Stimulated activated CD8-positive, alpha-beta memory T cell treated with anti-CD3 and anti-CD28 coated beads, Interleukin-4, amount 100 ng/mL, for 48 hours (primary cell): Measurements from ENCODE around the gene NT5DC3.
"Not testable (repeated sequence)": the region's sequence is repeated elsewhere in the genome, so short reads cannot be mapped to it uniquely, and the experiment has no call there.

ENCODE experiments used
- DNase-seq: peaks from one replicate; pipeline ENCODE4 v3.0.0-alpha.2; 2020

The NT5DC3 gene

GRCh38 chr12:103855036-103855712 is 14.1 kb upstream of the NT5DC3 start:
- DNase-seq, result no peak

GRCh38 chr12:103854372-103854973 is 13.4 kb upstream of the NT5DC3 start:
- DNase-seq, result no peak

DNA sequence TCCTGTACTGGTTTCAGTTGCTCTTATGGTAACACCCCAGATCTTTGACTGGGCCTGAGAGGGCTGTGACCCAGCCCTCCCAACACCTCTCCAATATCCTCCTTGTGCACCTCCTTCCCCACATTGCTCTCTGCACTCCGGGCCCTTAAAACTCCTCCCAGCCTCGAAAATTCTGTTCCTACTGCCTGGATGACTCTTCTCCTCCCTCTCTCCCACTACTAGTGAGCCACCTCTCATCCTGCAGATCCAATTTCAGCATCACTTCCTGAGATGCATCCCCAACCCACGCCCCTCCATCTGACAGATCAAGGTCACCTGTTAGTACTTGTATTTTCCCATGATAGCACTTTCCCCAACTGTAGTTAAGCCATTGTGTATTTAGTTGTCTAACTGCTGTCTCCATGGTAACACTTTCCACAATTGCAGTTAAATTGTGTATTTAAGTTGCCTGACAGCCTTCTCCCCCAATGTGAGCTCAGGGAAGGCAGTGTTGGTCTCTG is 11.5 kb upstream of the NT5DC3 start:
- DNase-seq, result no peak

DNA sequence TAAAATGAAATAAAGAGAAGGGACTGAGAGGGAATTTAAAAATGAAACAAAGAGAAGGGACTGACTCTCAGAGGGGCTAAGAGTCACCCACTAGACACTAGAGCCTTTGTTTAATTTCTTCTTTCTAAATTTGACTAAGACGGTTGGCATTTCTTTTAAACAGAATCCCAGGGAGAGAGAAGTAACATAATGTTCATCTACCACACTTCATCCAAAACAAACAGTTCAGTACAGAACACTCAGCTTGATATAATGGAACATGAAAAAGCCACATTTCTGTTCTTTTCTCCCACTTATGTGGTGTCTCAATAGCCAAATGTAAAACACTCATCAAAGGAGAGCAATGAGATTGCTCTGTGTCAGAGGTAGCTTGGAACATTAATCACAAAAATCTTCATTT is 10.1 kb upstream of the NT5DC3 start:
- no peak for DNase-seq

GRCh38 chr12:103850429-103850828 is 9.4 kb upstream of the NT5DC3 start:
- no peak for DNase-seq

DNA sequence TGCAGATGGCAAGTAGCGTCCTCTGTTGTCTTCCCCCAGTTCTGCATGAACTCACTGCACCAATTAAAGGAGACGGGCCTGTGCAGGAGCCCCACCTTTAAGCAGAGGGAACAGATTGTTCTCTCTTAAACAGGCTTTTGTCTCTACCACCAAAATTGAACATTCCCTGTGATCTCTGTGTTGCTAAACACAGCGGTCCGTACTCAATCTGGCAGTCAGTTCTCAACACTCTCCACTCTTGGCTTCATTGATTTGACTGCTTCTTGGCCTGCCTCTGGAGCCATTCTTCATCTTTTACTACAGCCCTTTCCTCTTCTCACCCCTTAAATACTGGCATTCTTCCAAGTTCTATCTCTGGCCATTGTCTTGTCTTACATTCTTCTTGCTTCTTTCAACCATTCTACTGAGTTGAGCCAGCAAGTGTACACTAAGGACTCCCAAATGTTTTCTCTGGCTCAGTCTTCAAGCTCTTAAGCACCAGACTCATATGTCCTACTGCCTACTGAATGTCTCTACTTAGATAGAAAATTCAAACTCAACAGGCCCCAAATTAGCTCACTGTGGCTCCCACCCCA is 8.0 kb upstream of the NT5DC3 start:
- no peak for DNase-seq

DNA sequence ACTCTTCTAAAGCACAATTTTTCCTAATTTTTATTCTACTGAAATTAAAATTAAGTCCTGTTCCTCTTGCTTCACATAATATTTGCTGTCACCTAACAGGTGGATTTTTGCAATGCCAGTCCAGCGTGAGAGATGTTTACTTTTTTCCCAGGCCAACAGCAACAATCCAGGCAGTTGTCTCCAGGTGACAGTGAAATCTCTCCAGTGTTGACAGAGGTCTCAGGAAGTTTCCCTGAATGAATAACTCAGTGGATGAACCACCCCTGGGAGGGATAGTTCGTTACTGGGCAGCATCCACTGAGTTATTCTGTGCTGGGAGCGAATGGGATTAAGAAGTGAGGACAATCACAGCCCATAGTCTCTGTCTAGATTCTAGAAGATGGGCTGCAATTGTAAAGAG is 7.1 kb upstream of the NT5DC3 start:
- no peak for DNase-seq

DNA sequence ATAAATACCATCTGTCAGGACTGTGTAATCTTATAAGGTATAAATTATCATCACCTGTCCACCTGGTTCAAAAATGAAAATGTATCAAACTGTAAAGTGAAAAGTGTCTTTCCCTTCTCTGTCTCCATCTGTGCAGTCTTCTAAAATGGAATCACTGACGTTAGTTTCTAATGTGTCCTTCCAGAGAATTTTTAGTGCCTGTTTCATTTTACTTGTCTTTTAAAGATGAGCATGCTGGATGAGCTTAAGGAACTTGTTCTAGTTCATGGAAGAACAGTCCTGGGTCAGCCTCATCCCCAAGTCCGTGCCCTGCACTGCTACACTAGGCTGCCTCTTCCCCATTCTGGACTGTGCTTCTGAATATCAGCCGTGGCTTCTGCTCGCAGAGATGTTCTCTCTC is 5.4 kb upstream of the NT5DC3 start:
- DNase-seq, result no peak

- DNase-seq, result no peak
Measured at GRCh38 chr12:103844305-103844704, 3.3 kb upstream of the NT5DC3 start.

GRCh38 chr12:103841690-103842584 is 903 bp upstream of the NT5DC3 start:
- peak; percentile 64 for DNase-seq

DNA sequence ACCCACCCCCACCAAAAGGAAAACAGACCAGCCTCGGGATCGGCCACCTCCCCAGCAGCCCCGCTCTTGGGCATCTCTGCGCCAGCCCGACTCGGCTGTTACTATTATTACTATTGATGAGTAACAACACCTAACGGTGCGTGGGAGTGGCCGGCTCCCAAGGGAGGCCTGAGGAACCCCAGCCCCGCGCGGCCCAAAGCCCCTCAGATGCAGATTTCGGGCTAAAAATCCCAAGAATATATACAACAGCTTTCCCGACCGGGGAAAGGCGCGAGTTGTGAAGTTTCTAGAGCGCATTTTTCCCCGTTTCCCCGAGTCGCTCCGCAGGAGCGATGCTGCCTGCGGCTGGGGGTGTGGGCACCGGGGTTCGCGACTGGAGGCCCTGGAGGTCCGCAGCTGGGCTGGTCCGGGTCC is 565 bp downstream of the NT5DC3 start:
- peak; percentile 56 for DNase-seq

- no peak for DNase-seq
Measured at GRCh38 chr12:103839609-103840461, 1.2 kb downstream of the NT5DC3 start.

DNA sequence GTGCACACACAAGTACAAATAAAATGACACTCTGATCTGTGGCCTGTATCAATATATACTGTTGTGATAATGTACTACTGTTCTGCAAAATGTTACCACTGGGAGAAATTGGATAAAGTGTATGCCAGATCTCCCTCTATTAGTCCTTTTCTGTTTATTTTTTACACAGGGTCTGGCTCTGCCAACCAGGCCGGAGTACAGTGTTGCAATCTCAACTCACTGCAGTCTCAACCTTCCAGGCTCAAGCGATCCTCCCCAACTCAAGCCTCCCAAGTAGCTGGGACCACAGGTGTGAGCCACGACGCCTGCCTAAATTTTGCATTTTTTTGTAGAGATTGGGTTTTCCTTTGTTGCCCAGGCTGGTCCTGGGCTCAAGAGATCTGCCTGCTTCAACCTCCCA is 1.9 kb downstream of the NT5DC3 start:
- DNase-seq, result no peak

- no peak for DNase-seq
Measured at GRCh38 chr12:103838254-103838914, 2.6 kb downstream of the NT5DC3 start.

- DNase-seq, result no peak
Measured at GRCh38 chr12:103836345-103836744, 4.7 kb downstream of the NT5DC3 start.

GRCh38 chr12:103835747-103836335 is 5.2 kb downstream of the NT5DC3 start:
- not testable (repeated sequence) for DNase-seq

- no peak for DNase-seq
Measured at GRCh38 chr12:103834942-103835341, 6.1 kb downstream of the NT5DC3 start.

DNA sequence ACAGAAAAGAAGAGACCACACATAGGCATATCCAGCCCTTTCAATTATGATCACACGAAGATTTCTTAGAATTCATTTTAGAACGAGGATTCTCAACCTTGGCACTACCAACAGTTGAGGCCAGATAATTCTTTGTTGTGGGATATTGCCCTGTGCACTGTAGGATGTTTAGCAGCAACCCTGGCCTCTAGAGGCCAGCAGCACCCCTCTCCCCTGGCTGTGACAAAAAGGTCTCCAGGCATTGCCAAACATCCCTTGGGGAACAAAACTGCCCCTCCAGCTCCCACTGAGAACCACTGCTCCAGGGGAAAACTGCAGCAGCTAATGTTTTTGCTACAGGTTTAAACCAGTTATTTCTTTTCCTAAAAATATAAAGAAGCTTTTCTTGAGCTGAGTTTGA is 7.1 kb downstream of the NT5DC3 start:
- no peak for DNase-seq

GRCh38 chr12:103833095-103833775 is 7.8 kb downstream of the NT5DC3 start:
- no peak for DNase-seq
